Peyer's patch (tissue), 4 donors: Measurements from ENCODE around the gene OTOP2.

Source experiments
- POLR2A ChIP-seq, 2 donors: fragments of 450-650 bp; IDR thresholded peaks; one replicate each; pipeline ENCODE4 v1.5.1; 2017; ENCODE audit warnings: antibody characterized with exemption in 2 of 2, mild to moderate bottlenecking in 2 of 2, moderate library complexity in 2 of 2
- TF ChIP-seq, protein P1 (sequence below), 6 experiments: fragments of 450-650 bp in 4 of 6; fragments of 200-600 bp in 2 of 6; sonication (generic) in 1 of 6; IDR thresholded peaks; one replicate each; pipeline ENCODE4 v1.5.1; 2017 to 2019; ENCODE audit warnings: antibody characterized with exemption in 6 of 6, mild to moderate bottlenecking in 3 of 6, moderate library complexity in 1 of 6

GRCh38 chr17:74918906-74919305, 5.2 kb upstream of the OTOP2 start:
- TF ChIP-seq, protein P1, sequence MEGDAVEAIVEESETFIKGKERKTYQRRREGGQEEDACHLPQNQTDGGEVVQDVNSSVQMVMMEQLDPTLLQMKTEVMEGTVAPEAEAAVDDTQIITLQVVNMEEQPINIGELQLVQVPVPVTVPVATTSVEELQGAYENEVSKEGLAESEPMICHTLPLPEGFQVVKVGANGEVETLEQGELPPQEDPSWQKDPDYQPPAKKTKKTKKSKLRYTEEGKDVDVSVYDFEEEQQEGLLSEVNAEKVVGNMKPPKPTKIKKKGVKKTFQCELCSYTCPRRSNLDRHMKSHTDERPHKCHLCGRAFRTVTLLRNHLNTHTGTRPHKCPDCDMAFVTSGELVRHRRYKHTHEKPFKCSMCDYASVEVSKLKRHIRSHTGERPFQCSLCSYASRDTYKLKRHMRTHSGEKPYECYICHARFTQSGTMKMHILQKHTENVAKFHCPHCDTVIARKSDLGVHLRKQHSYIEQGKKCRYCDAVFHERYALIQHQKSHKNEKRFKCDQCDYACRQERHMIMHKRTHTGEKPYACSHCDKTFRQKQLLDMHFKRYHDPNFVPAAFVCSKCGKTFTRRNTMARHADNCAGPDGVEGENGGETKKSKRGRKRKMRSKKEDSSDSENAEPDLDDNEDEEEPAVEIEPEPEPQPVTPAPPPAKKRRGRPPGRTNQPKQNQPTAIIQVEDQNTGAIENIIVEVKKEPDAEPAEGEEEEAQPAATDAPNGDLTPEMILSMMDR (IDR thresholded peaks at IDR 0.05), result no peak
- no peak for TF ChIP-seq POLR2A (IDR thresholded peaks at IDR 0.05)
